Lung (tissue), 12 donors: ENCODE results near the gene SUPT6H. TPM values are rescaled to one million over a fixed set of nuclear protein-coding genes. Genes with fewer than 3 reads are reported as not detected.

Experiments
- ATAC-seq: fragments of 200-7000 bp; cut with Tn5 transposase; one replicate; pipeline ENCODE4 v1.9.1; 2020; ENCODE audit warnings: moderate number of reproducible peaks; ENCODE audit not compliant: insufficient read depth, low FRiP score
- DNase-seq, 3 donors: peaks; one replicate each; pipeline ENCODE4 v3.0.0-alpha.2; 2013 to 2017
- H3K27ac ChIP-seq, 2 donors: one replicate each; pipeline ENCODE4 v1.5.1; 2013; ENCODE audit warnings: mild to moderate bottlenecking in 2 of 2, moderate library complexity in 2 of 2, control low read depth in 1 of 2, inconsistent platforms in 1 of 2, low read depth in 1 of 2, low read length in 1 of 2
- H3K27me3 ChIP-seq, 3 donors: one replicate each; pipeline ENCODE4 v1.5.1; 2013; ENCODE audit warnings: low read length in 2 of 3; ENCODE audit not compliant: control insufficient read depth in 3 of 3, insufficient read depth in 3 of 3
- H3K36me3 ChIP-seq, 4 donors: one replicate each; pipeline ENCODE4 v1.5.1; 2013; ENCODE audit warnings: low read length in 4 of 4, mild to moderate bottlenecking in 1 of 4, moderate library complexity in 1 of 4; ENCODE audit not compliant: control insufficient read depth in 4 of 4, insufficient read depth in 4 of 4
- H3K4me1 ChIP-seq, 5 donors: one replicate each; pipeline ENCODE4 v1.5.1; 2013; ENCODE audit warnings: low read length in 5 of 5, mild to moderate bottlenecking in 2 of 5, moderate library complexity in 1 of 5; ENCODE audit not compliant: control insufficient read depth in 5 of 5, insufficient read depth in 5 of 5
- H3K4me3 ChIP-seq: one replicate; pipeline ENCODE4 v1.5.1; 2013; ENCODE audit warnings: mild to moderate bottlenecking, control low read depth, moderate library complexity
- H3K9ac ChIP-seq, 2 donors: one replicate each; pipeline ENCODE4 v1.5.1; 2013; ENCODE audit warnings: low read length in 2 of 2, control low read depth in 1 of 2; ENCODE audit not compliant: insufficient read depth in 1 of 2
- H3K9me3 ChIP-seq, 4 donors: one replicate each; pipeline ENCODE4 v1.5.1; 2013; ENCODE audit warnings: low read length in 3 of 4, mild to moderate bottlenecking in 1 of 4, moderate library complexity in 1 of 4; ENCODE audit not compliant: control insufficient read depth in 4 of 4, insufficient read depth in 3 of 4
- WGBS, 2 donors: extraction: QIAGEN DNeasy Blood & Tissue Kit; methylation state at CpG; one replicate each; pipeline ENCODE4 v1.1.7; 2013; 5-methylcytosine and 5-hydroxymethylcytosine counted together
- polyA plus RNA-seq, 2 donors: library from polyadenylated mRNA; stranded (reverse); fragments of 200-250 nt; gene quantifications; one replicate each; pipeline ENCODE4 v1.2.1, GENCODE V29; 2013
- total RNA-seq, 2 donors: library from RNA; depleted of rRNA in 1 of 2; stranded (reverse); fragments of >200 nt in 1 of 2; gene quantifications; one replicate each; pipeline ENCODE4 v1.2.1, GENCODE V29; 2014 to 2021
- TF ChIP-seq, protein P1 (sequence below): IDR thresholded peaks from 2 replicates; pipeline ENCODE4 v1.5.1; 2012; ENCODE audit warnings: mild to moderate bottlenecking; ENCODE audit errors: control extremely low read depth, extremely low read depth
- donor health status: control.
- donor health status: control.
- donor health status: Bipolar disorder and iron deficiency.
- donor health status: healthy.
- donor health status: DM: yes; HTN: yes; CAD: no.

SUPT6H gene
- total and polyA plus RNA-seq, 4 donors, result 27.5 to 96.4 (median 48.6) TPM

DNA sequence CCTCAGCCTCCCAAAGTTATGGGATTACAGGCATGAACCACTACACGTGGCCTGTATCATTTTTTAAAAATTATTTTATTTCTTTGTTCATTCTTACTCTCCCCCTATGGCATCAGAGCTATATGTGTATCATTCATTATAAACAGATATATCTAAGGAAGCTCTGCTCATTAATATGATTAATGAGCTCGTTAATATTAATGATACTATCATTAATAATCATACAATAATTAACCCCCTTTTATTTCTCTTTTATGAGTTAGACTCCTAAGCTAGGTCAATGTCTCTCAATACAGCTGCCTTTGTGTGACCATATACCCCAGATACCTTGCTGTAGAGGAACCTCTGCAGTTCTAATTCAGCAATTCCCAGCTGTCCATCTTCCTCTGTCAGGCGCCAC lies 43.5 kb upstream of the SUPT6H start:
- peaks cover 38 to 64% (median 64%) of the 10 kb centered on the region in 4 donors for H3K36me3 ChIP-seq
- H3K4me3 ChIP-seq, result no peak overlapping the region
- no peak overlapping the region for H3K9ac ChIP-seq
- 94% methylated on average over 3 of the region's 3 CpGs for WGBS, 2 donors
- DNase-seq, result no peak
- TF ChIP-seq, protein P1, sequence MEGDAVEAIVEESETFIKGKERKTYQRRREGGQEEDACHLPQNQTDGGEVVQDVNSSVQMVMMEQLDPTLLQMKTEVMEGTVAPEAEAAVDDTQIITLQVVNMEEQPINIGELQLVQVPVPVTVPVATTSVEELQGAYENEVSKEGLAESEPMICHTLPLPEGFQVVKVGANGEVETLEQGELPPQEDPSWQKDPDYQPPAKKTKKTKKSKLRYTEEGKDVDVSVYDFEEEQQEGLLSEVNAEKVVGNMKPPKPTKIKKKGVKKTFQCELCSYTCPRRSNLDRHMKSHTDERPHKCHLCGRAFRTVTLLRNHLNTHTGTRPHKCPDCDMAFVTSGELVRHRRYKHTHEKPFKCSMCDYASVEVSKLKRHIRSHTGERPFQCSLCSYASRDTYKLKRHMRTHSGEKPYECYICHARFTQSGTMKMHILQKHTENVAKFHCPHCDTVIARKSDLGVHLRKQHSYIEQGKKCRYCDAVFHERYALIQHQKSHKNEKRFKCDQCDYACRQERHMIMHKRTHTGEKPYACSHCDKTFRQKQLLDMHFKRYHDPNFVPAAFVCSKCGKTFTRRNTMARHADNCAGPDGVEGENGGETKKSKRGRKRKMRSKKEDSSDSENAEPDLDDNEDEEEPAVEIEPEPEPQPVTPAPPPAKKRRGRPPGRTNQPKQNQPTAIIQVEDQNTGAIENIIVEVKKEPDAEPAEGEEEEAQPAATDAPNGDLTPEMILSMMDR, result no peak
- no peak overlapping the region for H3K27ac ChIP-seq
- ATAC-seq, result no peak
- H3K9me3 ChIP-seq, result no peaks in the 10 kb centered on the region
- H3K27me3 ChIP-seq, result no peaks in the 10 kb centered on the region
- H3K4me1 ChIP-seq, result no peaks in the 10 kb centered on the region

DNA sequence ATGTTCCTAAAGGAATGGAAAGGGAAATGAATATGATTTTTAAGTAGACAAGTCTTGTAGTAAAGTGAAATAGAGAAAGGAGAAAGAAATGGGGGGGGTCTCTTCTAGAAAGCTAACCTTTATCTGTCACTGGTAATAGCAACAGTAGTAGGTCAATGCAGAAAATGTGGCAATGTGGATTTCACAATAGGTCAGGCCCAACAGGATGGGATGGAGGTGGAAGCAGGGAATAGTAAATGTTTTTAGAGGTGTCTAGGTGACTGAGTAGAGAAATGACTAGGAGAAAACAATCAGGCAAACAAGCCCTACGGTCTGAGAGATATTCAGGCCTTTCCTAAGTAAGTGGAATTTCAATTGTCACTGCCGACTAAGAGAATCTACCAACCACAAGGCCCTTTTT lies 42.0 kb upstream of the SUPT6H start:
- 87 to 92% methylated on average over 2 of the region's 2 CpGs for WGBS, 2 donors
- H3K36me3 ChIP-seq, result peaks cover 42 to 72% (median 60%) of the 10 kb centered on the region in 4 donors
- DNase-seq, result no peak
- H3K27ac ChIP-seq, result no peak overlapping the region
- H3K9me3 ChIP-seq, result no peaks in the 10 kb centered on the region
- no peak overlapping the region for H3K9ac ChIP-seq
- ATAC-seq, result no peak
- no peaks in the 10 kb centered on the region for H3K4me1 ChIP-seq
- no peak overlapping the region for H3K4me3 ChIP-seq
- TF ChIP-seq, protein P1, result no peak
- no peaks in the 10 kb centered on the region for H3K27me3 ChIP-seq

DNA sequence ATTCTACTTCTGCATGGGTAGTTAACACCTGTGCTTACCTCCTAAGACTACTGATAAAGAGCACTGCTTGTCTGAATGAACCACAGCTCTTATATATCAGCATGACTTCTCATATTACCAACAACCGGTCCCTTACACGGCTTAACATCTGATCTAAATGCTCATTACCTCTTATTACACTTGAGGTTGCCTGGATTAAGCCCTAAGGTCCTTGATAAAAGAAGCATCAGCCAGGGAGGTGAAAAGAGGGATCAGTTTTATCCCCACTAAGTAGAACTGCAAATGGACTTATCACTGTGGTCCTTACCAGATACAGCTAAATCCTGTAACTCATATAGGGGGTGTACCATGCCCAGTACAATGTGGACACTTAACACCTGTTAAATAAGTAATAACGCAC lies 39.8 kb upstream of the SUPT6H start:
- TF ChIP-seq, protein P1, result no peak
- Histone ChIP-seq H3K4me3 (no peak overlapping the region), H3K27me3 (no peaks in the 10 kb centered on the region), H3K9me3 (no peaks in the 10 kb centered on the region), H3K4me1 (no peaks in the 10 kb centered on the region), H3K9ac (no peak overlapping the region), H3K36me3 (peaks cover 35 to 58% (median 45%) of the 10 kb centered on the region in 4 donors), H3K27ac (no peak overlapping the region)
- DNase-seq (no peak), ATAC-seq (no peak)
- 95 to 96% methylated on average over 3 of the region's 3 CpGs for WGBS, 2 donors

DNA sequence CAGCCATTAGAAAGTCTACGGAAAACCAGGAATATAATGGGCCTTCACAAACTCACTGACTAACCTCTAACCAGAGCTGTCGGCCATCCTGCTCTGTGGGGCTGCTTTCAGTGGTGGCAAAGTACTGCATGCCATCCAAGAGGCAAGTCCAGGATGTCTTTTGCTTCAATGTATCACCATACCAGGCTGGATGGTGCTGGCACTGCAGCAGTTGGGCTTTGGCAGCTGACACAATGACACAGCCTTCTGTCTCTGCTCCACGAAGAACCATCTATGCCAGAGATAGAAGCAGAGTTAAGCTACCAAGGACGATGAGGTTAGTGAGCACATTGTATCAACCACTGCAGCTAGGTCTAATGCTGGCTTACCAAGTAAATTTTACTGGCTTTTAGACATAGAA lies 38.3 kb upstream of the SUPT6H start:
- H3K9ac ChIP-seq, result no peak overlapping the region

More for the DNA sequence above, 38.3 kb upstream of the SUPT6H start:
- TF ChIP-seq, protein P1, result no peak
- Histone ChIP-seq H3K27me3 (no peaks in the 10 kb centered on the region), H3K4me3 (no peak overlapping the region), H3K36me3 (peaks cover 36 to 62% (median 44%) of the 10 kb centered on the region in 4 donors), H3K27ac (no peak overlapping the region), H3K9me3 (no peaks in the 10 kb centered on the region), H3K4me1 (no peaks in the 10 kb centered on the region)
- ATAC-seq (no peak), DNase-seq (no peak)
- WGBS, 2 donors, result 92 to 94% methylated on average over 4 of the region's 4 CpGs
